HG02798 (cell line): ENCODE results near the gene DSG2.
"Not testable (repeated sequence)": the region's sequence is repeated elsewhere in the genome, so short reads cannot be mapped to it uniquely, and the experiment has no call there.

Experiments
- ATAC-seq: cut with Tn5 transposase; IDR thresholded peaks from one replicate; pipeline ENCODE4 v1.9.1; 2021; ENCODE audit warnings: mild to moderate bottlenecking; ENCODE audit not compliant: unreplicated experiment, poor library complexity

DSG2 gene

DNA sequence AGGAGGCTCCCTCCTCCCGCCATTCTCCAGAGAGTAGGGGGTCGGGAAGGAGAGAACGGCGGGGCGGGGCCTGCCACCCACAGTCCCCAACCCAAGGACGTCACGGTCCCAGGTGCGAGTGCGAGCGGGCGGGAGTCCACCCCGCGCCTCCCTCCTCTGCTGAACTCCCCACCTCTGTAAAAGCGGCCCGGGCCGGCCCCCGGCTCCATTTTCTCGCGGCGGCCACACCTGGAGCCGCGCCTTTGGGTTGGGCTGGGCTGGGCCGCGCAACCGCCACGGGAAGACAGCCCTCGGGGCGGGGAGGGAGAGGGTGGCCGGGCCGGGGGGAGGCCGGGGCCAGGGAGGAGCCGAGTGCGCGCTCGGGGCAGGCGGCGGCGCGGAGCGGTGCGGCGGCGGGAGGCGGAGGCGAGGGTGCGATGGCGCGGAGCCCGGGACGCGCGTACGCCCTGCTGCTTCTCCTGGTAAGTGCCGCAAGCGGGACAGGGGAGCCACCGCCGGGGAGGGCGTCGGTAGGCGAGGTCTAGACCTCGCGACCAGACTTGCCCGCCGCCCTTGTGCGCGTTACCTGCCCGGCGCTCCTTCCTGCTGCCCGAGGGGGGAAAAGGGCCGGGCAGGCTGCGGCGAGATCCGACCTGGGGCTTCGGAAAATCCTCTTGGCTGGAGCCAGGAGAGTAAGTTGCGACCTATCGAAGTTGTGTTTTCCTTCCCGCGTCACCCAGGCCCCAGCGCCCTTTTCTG is at the start of gene DSG2:
Gene DSG2 (plus strand): TSS at position 342 of the 738 bp plus-strand sequence. CDS start 75 bp downstream, at position 417.
- peak; percentile 60 for ATAC-seq

GRCh38 chr18:31450409-31450808 is 47.6 kb upstream of the DSG2 start:
- no peak for ATAC-seq

DNA sequence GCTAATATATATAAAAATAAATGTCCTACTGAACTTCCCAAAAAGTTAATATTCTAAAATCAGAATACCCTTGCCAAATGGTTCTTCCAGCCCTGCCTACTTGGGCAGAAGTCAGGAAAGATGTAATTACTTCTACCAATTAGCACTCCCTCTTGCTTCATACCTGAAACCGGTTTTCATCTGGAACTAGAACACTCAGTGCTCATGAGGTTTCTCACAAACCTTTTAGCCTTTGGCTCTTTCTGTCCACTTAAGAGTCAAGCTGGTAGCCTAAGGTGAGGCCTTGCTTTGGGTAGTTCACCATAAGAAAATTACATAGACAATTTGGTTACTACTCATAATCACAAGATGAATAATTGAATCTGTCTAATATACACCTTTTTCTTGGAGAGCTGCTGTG is 46.4 kb upstream of the DSG2 start:
- no peak for ATAC-seq

DNA sequence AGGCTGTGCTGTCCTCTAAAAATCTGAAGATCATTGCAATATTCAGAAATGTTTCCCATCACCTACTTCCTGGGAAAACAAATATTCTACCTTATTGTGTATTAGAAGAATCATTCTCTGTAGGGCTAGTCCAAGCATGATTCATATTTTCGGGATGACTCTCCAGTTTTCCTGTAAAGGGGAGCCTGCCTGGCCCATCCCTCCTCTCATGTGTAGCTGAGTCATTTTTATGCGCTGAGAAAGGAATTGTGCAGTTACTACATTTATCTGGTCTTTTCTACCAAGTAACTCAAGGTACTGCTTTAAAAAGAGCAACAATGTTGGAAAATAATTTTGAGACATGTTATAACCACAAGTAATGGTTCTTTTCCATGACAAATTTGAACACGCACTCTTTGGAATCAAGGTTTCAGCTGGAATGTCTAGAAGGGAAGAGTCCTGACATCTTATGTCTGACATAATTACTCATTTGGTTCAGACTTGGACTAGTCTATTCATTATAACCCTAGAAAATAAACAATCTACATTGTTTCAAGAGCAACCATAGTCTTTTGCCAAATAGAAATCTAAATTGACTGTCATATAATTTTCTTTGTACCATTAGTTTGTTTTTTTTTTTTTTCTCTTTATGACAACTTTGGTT is 43.8 kb upstream of the DSG2 start:
- no peak for ATAC-seq

GRCh38 chr18:31469629-31470028 is 28.3 kb upstream of the DSG2 start:
- no peak for ATAC-seq

DNA sequence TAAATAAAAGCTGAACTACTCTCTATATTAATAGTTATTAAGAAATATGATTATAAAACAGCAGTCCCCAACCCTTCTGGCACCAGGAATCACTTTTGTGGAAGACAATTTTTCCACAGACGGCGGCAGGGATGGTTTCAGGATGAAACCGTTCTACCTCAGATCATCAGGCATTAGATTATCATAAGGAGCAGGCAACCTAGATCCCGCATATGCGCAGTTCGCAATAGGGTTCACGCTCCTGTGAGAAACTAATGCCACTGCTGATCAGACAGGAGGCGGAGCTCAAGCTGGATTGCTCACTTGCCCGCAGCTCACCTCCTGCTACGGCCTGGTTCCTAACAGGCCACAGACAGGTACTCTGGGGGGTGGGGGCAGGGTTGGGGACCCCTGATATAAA is 19.3 kb upstream of the DSG2 start:
- no peak for ATAC-seq

DNA sequence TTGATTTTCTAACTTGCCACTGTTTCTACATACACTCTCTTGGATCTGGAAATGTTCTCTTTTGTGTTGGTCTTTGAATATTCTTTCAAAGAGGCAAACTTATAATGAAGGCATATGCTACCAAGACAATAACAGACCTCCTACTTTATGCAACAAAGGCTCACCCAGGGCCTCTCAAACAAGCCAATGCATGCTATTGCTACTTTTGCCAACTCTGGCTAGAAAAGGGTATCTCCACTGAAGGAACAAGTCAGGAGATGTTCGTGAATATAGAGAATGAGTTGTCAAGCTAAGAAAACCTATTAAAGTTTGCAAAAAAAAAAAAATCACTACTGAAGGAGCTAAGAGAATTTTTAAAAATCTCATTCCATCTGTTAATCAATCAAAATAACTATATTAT is 15.9 kb upstream of the DSG2 start:
- no peak for ATAC-seq

GRCh38 chr18:31483396-31483795 is 14.6 kb upstream of the DSG2 start:
- ATAC-seq, result no peak

DNA sequence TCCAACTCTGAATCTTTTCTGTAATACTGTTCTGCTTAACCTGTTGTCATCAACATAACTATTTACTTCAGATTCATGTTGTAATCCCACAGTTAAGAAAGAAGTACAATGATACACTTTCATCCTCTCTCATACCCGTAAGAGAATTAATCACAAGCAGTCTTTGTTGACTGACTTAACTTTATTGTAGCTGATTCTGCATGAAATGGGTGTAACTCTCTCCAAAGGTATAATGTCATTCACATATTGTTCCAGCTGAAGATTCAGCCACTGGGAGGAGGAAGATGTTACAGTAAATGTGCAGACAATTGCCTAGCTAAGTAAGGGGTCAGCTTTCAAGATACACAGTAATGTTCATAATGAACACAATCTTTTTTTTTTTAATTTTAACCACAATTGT is 13.5 kb upstream of the DSG2 start:
- no peak for ATAC-seq

GRCh38 chr18:31486165-31486564 is 11.8 kb upstream of the DSG2 start:
- no peak for ATAC-seq

- no peak for ATAC-seq
Measured at GRCh38 chr18:31487246-31488015, 10.5 kb upstream of the DSG2 start.

GRCh38 chr18:31489311-31489710 is 8.7 kb upstream of the DSG2 start:
- ATAC-seq, result no peak

- peak; percentile 82 for ATAC-seq
Measured at GRCh38 chr18:31490387-31490786, 7.6 kb upstream of the DSG2 start.

GRCh38 chr18:31490833-31491232 is 7.1 kb upstream of the DSG2 start:
- ATAC-seq, result no peak

- no peak for ATAC-seq
Measured at GRCh38 chr18:31491586-31491985, 6.4 kb upstream of the DSG2 start.

- no peak for ATAC-seq
Measured at GRCh38 chr18:31492671-31493070, 5.3 kb upstream of the DSG2 start.

- no peak for ATAC-seq
Measured at GRCh38 chr18:31493171-31493570, 4.8 kb upstream of the DSG2 start.

- no peak for ATAC-seq
Measured at GRCh38 chr18:31493941-31494340, 4.0 kb upstream of the DSG2 start.

- ATAC-seq, result not testable (repeated sequence)
Measured at GRCh38 chr18:31494705-31495244, 3.2 kb upstream of the DSG2 start.

DNA sequence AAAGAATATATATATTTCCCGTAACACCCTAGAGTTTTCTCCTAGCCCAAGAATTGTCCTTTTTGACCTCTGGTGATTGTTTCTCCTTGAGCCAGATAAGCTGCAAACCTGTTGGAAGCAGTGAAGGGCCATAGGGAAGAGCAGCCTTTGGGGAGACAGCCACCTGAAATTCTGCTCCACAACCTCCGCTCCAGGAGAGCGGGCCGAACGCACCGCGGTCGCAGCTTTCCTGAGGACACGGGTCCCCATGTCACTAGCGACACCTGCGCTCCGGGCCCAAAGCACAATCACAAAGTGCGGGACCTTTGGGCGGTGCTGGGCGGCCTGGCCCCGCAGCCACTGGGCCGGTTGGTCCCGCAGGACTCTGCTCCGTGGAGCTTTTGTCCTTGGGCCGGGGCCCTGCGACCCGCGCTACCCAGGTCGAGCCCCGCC is 557 bp upstream of the DSG2 start:
- ATAC-seq, result no peak
